ENCODE measurements around the gene KLF7. TPM values are rescaled to one million over a fixed set of nuclear protein-coding genes. Genes with fewer than 3 reads are reported as not detected.

The KLF7 gene
- total and polyA plus RNA-seq, 4 donors, result 1.9 to 11.5 (median 4.5) TPM

- Histone ChIP-seq H3K36me3 (ENCODE audit: control insufficient read depth in 4 of 4, insufficient read depth in 3 of 4, low read depth in 1 of 4, low read length in 3 of 4) (no peaks in the 10 kb centered on the region), H3K27ac (ENCODE audit: low read depth in 1 of 2, low read length in 2 of 2) (peak overlapping the region in 1 of 2 donors; percentile 30), H3K9me3 (ENCODE audit: control insufficient read depth in 4 of 4, low read length in 3 of 4) (no peaks in the 10 kb centered on the region), H3K27me3 (ENCODE audit: control insufficient read depth in 4 of 4, insufficient read depth in 4 of 4, low read length in 3 of 4) (no peaks in the 10 kb centered on the region), H3K4me3 (ENCODE audit: low read depth in 1 of 3, low read length in 3 of 3) (no peak overlapping the region), H3K9ac (ENCODE audit: low read depth in 1 of 2, low read length in 2 of 2) (no peak overlapping the region), H3K4me1 (ENCODE audit: control insufficient read depth in 4 of 4, insufficient read depth in 4 of 4, low read length in 3 of 4) (peaks cover 11 to 28% (median 21%) of the 10 kb centered on the region in 4 donors)
- DNase-seq (ENCODE audit: low spot score), result no peak
- WGBS, result 89% methylated on average over 3 of the region's 3 CpGs
- TF ChIP-seq FOXA2 (IDR thresholded peaks at IDR 0.05) (no peak), CTCF (IDR thresholded peaks at IDR 0.05; ENCODE audit: low read depth, low read length, missing input control) (no peak), HNF4G (IDR thresholded peaks at IDR 0.05) (no peak), YY1 (IDR thresholded peaks at IDR 0.05) (no peak), ZBTB33 (IDR thresholded peaks at IDR 0.05) (no peak), ATF3 (IDR thresholded peaks at IDR 0.05) (no peak), EGR1 (IDR thresholded peaks at IDR 0.05; ENCODE audit: low read depth in 2 of 2) (no peak), RXRA (IDR thresholded peaks at IDR 0.05) (no peak), NR2F2 (IDR thresholded peaks at IDR 0.05) (no peak), FOXA1 (IDR thresholded peaks at IDR 0.05) (no peak), REST (IDR thresholded peaks at IDR 0.05) (no peak), TAF1 (conservative IDR thresholded peaks at IDR 0.05) (no peak), SP1 (IDR thresholded peaks at IDR 0.05) (no peak)
Observed at GRCh38 chr2:207157731-207158130, 8.0 kb downstream of the KLF7 start.

- H3K9me3 ChIP-seq (ENCODE audit: control insufficient read depth in 4 of 4, low read length in 3 of 4), result no peaks in the 10 kb centered on the region
- no peak overlapping the region for H3K9ac ChIP-seq (ENCODE audit: low read depth in 1 of 2, low read length in 2 of 2)
- 80% methylated on average over 1 of the region's 1 CpG for WGBS
- H3K4me3 ChIP-seq (ENCODE audit: low read depth in 1 of 3, low read length in 3 of 3), result no peak overlapping the region
- no peaks in the 10 kb centered on the region for H3K27me3 ChIP-seq (ENCODE audit: control insufficient read depth in 4 of 4, insufficient read depth in 4 of 4, low read length in 3 of 4)
- peaks cover 11 to 26% (median 21%) of the 10 kb centered on the region in 4 donors for H3K4me1 ChIP-seq (ENCODE audit: control insufficient read depth in 4 of 4, insufficient read depth in 4 of 4, low read length in 3 of 4)
- H3K27ac ChIP-seq (ENCODE audit: low read depth in 1 of 2, low read length in 2 of 2), result peak overlapping the region in 1 of 2 donors; percentile 30
- H3K36me3 ChIP-seq (ENCODE audit: control insufficient read depth in 4 of 4, insufficient read depth in 3 of 4, low read depth in 1 of 4, low read length in 3 of 4), result no peaks in the 10 kb centered on the region
- DNase-seq (ENCODE audit: low spot score), result no peak
- TF ChIP-seq GABPA (IDR thresholded peaks at IDR 0.05 in 1 of 2, conservative IDR thresholded peaks at IDR 0.05 in 1 of 2) (no peak), EGR1 (IDR thresholded peaks at IDR 0.05; ENCODE audit: low read depth in 2 of 2) (no peak), RXRA (IDR thresholded peaks at IDR 0.05) (no peak), RAD21 (IDR thresholded peaks at IDR 0.05) (no peak), CTCF (IDR thresholded peaks at IDR 0.05; ENCODE audit: low read depth, low read length, missing input control) (no peak), ATF3 (IDR thresholded peaks at IDR 0.05) (no peak), YY1 (IDR thresholded peaks at IDR 0.05) (no peak), FOXA1 (IDR thresholded peaks at IDR 0.05) (no peak), NR2F2 (IDR thresholded peaks at IDR 0.05) (no peak), ZBTB33 (IDR thresholded peaks at IDR 0.05) (no peak), FOXA2 (IDR thresholded peaks at IDR 0.05) (no peak), JUND (IDR thresholded peaks at IDR 0.05) (no peak), HNF4A (conservative IDR thresholded peaks at IDR 0.05) (no peak), TAF1 (conservative IDR thresholded peaks at IDR 0.05) (no peak), HNF4G (IDR thresholded peaks at IDR 0.05) (no peak), SP1 (IDR thresholded peaks at IDR 0.05) (no peak)
Observed at GRCh38 chr2:207157162-207157481, 8.6 kb downstream of the KLF7 start.

Measured in liver (tissue), 9 donors.